ENCODE results near the gene LHX1.

The LHX1 gene

GRCh38 chr17:36923814-36924221 is 13.5 kb upstream of the LHX1 start:
- DNase-seq = no peak

GRCh38 chr17:36926226-36926625 is 11.0 kb upstream of the LHX1 start:
- DNase-seq = no peak

- DNase-seq = no peak
Measured at GRCh38 chr17:36926701-36927100, 10.6 kb upstream of the LHX1 start.

- no peak for DNase-seq
Measured at GRCh38 chr17:36928471-36929345, 8.6 kb upstream of the LHX1 start.

- no peak for DNase-seq
Measured at GRCh38 chr17:36929851-36930582, 7.3 kb upstream of the LHX1 start.

GRCh38 chr17:36930583-36930900 is 6.7 kb upstream of the LHX1 start:
- DNase-seq = no peak

- no peak for DNase-seq
Measured at GRCh38 chr17:36931096-36931696, 6.1 kb upstream of the LHX1 start.

- no peak for DNase-seq
Measured at GRCh38 chr17:36931697-36932382, 5.4 kb upstream of the LHX1 start.

- no peak for DNase-seq
Measured at GRCh38 chr17:36932383-36932693, 4.9 kb upstream of the LHX1 start.

- no peak for DNase-seq
Measured at GRCh38 chr17:36932694-36933511, 4.4 kb upstream of the LHX1 start.

GRCh38 chr17:36933512-36934143 is 3.6 kb upstream of the LHX1 start:
- no peak for DNase-seq

- DNase-seq = no peak
Measured at GRCh38 chr17:36934144-36934691, 3.1 kb upstream of the LHX1 start.

- DNase-seq = no peak
Measured at GRCh38 chr17:36934692-36935630, 2.3 kb upstream of the LHX1 start.

- no peak for DNase-seq
Measured at GRCh38 chr17:36935671-36936454, 1.4 kb upstream of the LHX1 start.

- no peak for DNase-seq
Measured at GRCh38 chr17:36936455-36937000, 747 bp upstream of the LHX1 start.

GRCh38 chr17:36937959-36938565 is 787 bp downstream of the LHX1 start:
- DNase-seq = no peak

GRCh38 chr17:36938566-36939051 is 1.3 kb downstream of the LHX1 start:
- DNase-seq = no peak

GRCh38 chr17:36939052-36939801 is 2.0 kb downstream of the LHX1 start:
- DNase-seq = no peak
